Testis (tissue), 3 donors: Measurements from ENCODE around the gene AJUBA. TPM values are rescaled to one million over a fixed set of nuclear protein-coding genes. Genes with fewer than 3 reads are reported as not detected.
A peak's percentile ranks its signal among the peaks of the same experiment; 100 is the strongest.

Experiments
- DNase-seq: peaks from one replicate; pipeline ENCODE4 v3.0.0-alpha.2; 2019
- H3K27ac ChIP-seq, 2 donors: fragments of 200-600 bp; sonication (generic); one replicate each; pipeline ENCODE4 v1.5.1; 2019
- H3K27me3 ChIP-seq: fragments of 200-600 bp; sonication (generic); one replicate; pipeline ENCODE4 v1.5.1; 2019
- H3K36me3 ChIP-seq: fragments of 200-600 bp; sonication (generic); one replicate; pipeline ENCODE4 v1.5.1; 2017; ENCODE audit warnings: low read depth; ENCODE audit errors: missing control alignments
- H3K4me1 ChIP-seq: fragments of 200-600 bp; sonication (generic); one replicate; pipeline ENCODE4 v1.5.1; 2019
- H3K4me3 ChIP-seq, 2 donors: fragments of 200-600 bp; sonication (generic); one replicate each; pipeline ENCODE4 v1.5.1; 2017 to 2019
- H3K9me3 ChIP-seq: fragments of 200-600 bp; sonication (generic); one replicate; pipeline ENCODE4 v1.5.1; 2017
- CTCF ChIP-seq, 3 experiments: fragments of 450-650 bp in 2 of 3; fragments of 200-600 bp in 1 of 3; sonication (generic) in 1 of 3; IDR thresholded peaks; one replicate each; pipeline ENCODE4 v1.5.1; 2016 to 2019; ENCODE audit warnings: antibody characterized with exemption in 3 of 3, mild to moderate bottlenecking in 2 of 3, moderate library complexity in 1 of 3
- POLR2A ChIP-seq: fragments of 450-650 bp; IDR thresholded peaks from one replicate; pipeline ENCODE4 v1.6.1; 2017; ENCODE audit warnings: antibody characterized with exemption, mild to moderate bottlenecking, moderate library complexity
- WGBS, 2 donors: methylation state at CpG; one replicate each; pipeline ENCODE4 v1.1.5; 2018; 5-methylcytosine and 5-hydroxymethylcytosine counted together
- intact Hi-C: fragments of 100-400 bp; cut with DNase I; formaldehyde crosslinking; loops from one replicate; pipeline ENCODE4 v1.15.1; 2023; ENCODE audit warnings: low total_unique reads
- polyA plus RNA-seq: library from polyadenylated mRNA; stranded (reverse); fragments of 350-450 nt; fragmentation: Illumina TruSeq; extraction: RNeasy Lipid Tissue Mini Kit (QIAGEN cat#74804); gene quantifications from one replicate; pipeline ENCODE4 v1.2.3, GENCODE V29; 2014; ENCODE audit warnings: low read depth, low replicate concordance; ENCODE audit not compliant: insufficient read depth
- total RNA-seq, 2 donors: library from RNA; depleted of rRNA; stranded (reverse); fragments of >200 nt; gene quantifications; one replicate each; pipeline ENCODE4 v1.2.3, GENCODE V29; 2016

Gene AJUBA
- total and polyA plus RNA-seq, 3 donors from 2014 or later = 11.3 to 12.8 (median 11.9) TPM

- intact Hi-C loops = loop anchor here (5.0 kb wide), 1 partner anchor 71 kb away; the partner anchor contains the start of gene CDH24
- 35 to 38% methylated on average over 5 of the region's 5 CpGs for WGBS, 2 donors
- Histone ChIP-seq H3K4me3 (no peak overlapping the region), H3K27ac (no peak overlapping the region), H3K4me1 (no peaks in the 10 kb centered on the region), H3K9me3 (no peaks in the 10 kb centered on the region), H3K36me3 (no peaks in the 10 kb centered on the region), H3K27me3 (no peaks in the 10 kb centered on the region)
- TF ChIP-seq POLR2A (no peak), CTCF (IDR thresholded peaks at IDR 0.05) (peak; percentile 93 to 95 (median 94))
- peak; percentile 96 for DNase-seq
Observed at GRCh38 chr14:22986508-22987054, 4.2 kb upstream of the AJUBA start.

GRCh38 chr14:22985894-22986507, 3.6 kb upstream of the AJUBA start:
- 54 to 72% methylated on average over 2 of the region's 2 CpGs for WGBS, 2 donors
- TF ChIP-seq CTCF (IDR thresholded peaks at IDR 0.05) (no peak), POLR2A (no peak)
- no peak for DNase-seq
- Histone ChIP-seq H3K9me3 (no peaks in the 10 kb centered on the region), H3K4me1 (peaks cover under 1% of the 10 kb centered on the region), H3K4me3 (no peak overlapping the region), H3K27ac (no peak overlapping the region), H3K27me3 (no peaks in the 10 kb centered on the region), H3K36me3 (no peaks in the 10 kb centered on the region)
- intact Hi-C loops = loop anchor here (5.0 kb wide), 1 partner anchor 71 kb away; the partner anchor contains the start of gene CDH24

DNA sequence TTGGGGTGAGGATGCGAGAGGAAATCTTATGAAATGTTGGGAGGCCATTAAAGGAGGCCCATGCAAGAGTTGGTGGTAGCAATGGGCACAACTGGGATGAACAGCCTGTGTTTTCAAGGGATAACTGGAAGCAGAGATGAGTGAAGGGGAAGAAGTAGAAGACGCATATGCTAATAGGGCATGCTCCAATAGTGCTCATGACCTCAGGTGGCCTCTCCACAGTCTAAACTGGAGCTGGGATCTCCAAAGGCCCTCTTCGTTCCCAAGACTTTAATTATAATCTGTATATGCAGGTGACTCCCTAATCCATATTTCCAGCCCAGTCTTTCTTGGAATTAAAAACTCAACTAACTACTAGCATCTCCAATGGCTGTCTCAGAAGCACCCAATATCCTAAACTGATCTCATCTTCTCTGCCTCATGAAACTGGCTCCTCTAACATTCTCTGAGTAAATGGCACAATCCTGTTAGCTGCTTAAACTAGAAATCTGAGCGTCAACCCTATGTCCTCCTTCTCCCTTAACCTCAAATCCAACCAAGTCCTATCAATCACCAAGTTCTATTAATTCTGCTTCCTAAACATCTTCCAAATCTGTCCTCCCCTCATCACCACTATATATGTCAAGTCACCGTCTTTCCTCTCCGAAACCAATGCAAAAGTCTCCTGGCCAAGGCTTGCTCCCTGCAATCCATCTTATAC, 2.8 kb upstream of the AJUBA start:
- H3K9me3 ChIP-seq = no peaks in the 10 kb centered on the region
- intact Hi-C loops = loop anchor here (5.0 kb wide), 1 partner anchor 72 kb away; the partner anchor contains the start of gene CDH24
- peaks cover 3% of the 10 kb centered on the region for H3K4me1 ChIP-seq
- no peak for TF ChIP-seq CTCF (IDR thresholded peaks at IDR 0.05)
- TF ChIP-seq POLR2A = no peak
- no peaks in the 10 kb centered on the region for H3K36me3 ChIP-seq
- H3K27me3 ChIP-seq = no peaks in the 10 kb centered on the region
- DNase-seq = no peak
- H3K27ac ChIP-seq = no peak overlapping the region
- WGBS, 2 donors = 87 to 91% methylated on average over 6 of the region's 6 CpGs
- no peak overlapping the region for H3K4me3 ChIP-seq

- H3K4me1 ChIP-seq = peaks cover 14% of the 10 kb centered on the region
- no peak for DNase-seq
- H3K4me3 ChIP-seq = peak overlapping the region; percentile 63 to 75
- peak overlapping the region; percentile 36 to 75 for H3K27ac ChIP-seq
- H3K9me3 ChIP-seq = no peaks in the 10 kb centered on the region
- H3K36me3 ChIP-seq = no peaks in the 10 kb centered on the region
- intact Hi-C loops = no loop called here
- TF ChIP-seq POLR2A = no peak
- TF ChIP-seq CTCF (IDR thresholded peaks at IDR 0.05) = no peak
- no peaks in the 10 kb centered on the region for H3K27me3 ChIP-seq
- 0% methylated on average over 41 of the region's 51 CpGs; no CpG with 5 or more reads in 1 of the 2 donors for WGBS, 2 donors
Observed at GRCh38 chr14:22981876-22982476, 375 bp downstream of the AJUBA start.
